GM23338 (cell line): Measurements from ENCODE around the gene ACOT8. TPM values are rescaled to one million over a fixed set of nuclear protein-coding genes. Genes with fewer than 3 reads are reported as not detected.

Experiments used
- ATAC-seq: fragments of 200-7000 bp; cut with Tn5 transposase; 3 replicates; pipeline ENCODE4 v1.9.1; 2020
- DNase-seq: peaks from one replicate; pipeline ENCODE4 v3.0.0-alpha.2; 2015; ENCODE audit warnings: low spot score
- H2AFZ ChIP-seq: fragments of 200-600 bp; sonication (generic); 2 replicates; pipeline ENCODE4 v1.8.0; 2016; ENCODE audit warnings: antibody characterized with exemption, mild to moderate bottlenecking, moderate library complexity
- H3F3A ChIP-seq: fragments of 200-600 bp; sonication (generic); replicated peaks from 2 replicates; pipeline ENCODE4 v1.8.0; 2017; ENCODE audit warnings: antibody characterized with exemption, mixed run types, low read depth
- H3K27ac ChIP-seq: fragments of 200-600 bp; sonication (generic); 2 replicates; pipeline ENCODE4 v1.6.1; 2016; ENCODE audit warnings: low read depth
- H3K27me3 ChIP-seq: fragments of 200-600 bp; sonication (generic); 2 replicates; pipeline ENCODE4 v1.8.0; 2016; ENCODE audit warnings: mild to moderate bottlenecking, mixed run types, moderate library complexity; ENCODE audit not compliant: insufficient read depth
- H3K36me3 ChIP-seq: fragments of 200-600 bp; sonication (generic); 2 replicates; pipeline ENCODE4 v1.8.0; 2016; ENCODE audit warnings: mild to moderate bottlenecking; ENCODE audit not compliant: insufficient read depth
- H3K4me1 ChIP-seq: fragments of 200-600 bp; sonication (generic); 2 replicates; pipeline ENCODE4 v1.8.0; 2016; ENCODE audit warnings: mild to moderate bottlenecking, moderate library complexity; ENCODE audit not compliant: insufficient read depth
- H3K4me2 ChIP-seq: fragments of 200-600 bp; sonication (generic); 2 replicates; pipeline ENCODE4 v1.7.1; 2017; ENCODE audit warnings: mixed run types
- H3K4me3 ChIP-seq: fragments of 200-600 bp; sonication (generic); 2 replicates; pipeline ENCODE4 v1.6.1; 2016; ENCODE audit warnings: mixed run types
- H3K79me2 ChIP-seq: fragments of 200-600 bp; sonication (generic); replicated peaks from 2 replicates; pipeline ENCODE4 v1.8.0; 2017; ENCODE audit warnings: mild to moderate bottlenecking; ENCODE audit not compliant: insufficient read depth
- H3K9me2 ChIP-seq: fragments of 200-600 bp; sonication (generic); 2 replicates; pipeline ENCODE4 v1.8.0; 2017; ENCODE audit not compliant: insufficient read depth
- H4K20me1 ChIP-seq: fragments of 200-600 bp; sonication (generic); replicated peaks from 2 replicates; pipeline ENCODE4 v1.8.0; 2017; ENCODE audit warnings: mild to moderate bottlenecking; ENCODE audit not compliant: insufficient read depth
- H3K27ac Mint-ChIP-seq: 2 replicates; pipeline ENCODE4 v1.8.0; 2020; ENCODE audit warnings: inconsistent platforms, mild to moderate bottlenecking, moderate library complexity, mixed read lengths
- H3K27me3 Mint-ChIP-seq: 3 replicates; pipeline ENCODE4 v1.8.0; 2022; ENCODE audit warnings: low read depth, mild to moderate bottlenecking, moderate library complexity, mixed read lengths, inconsistent platforms; ENCODE audit not compliant: insufficient read depth, poor library complexity
- H3K36me3 Mint-ChIP-seq: 3 replicates; pipeline ENCODE4 v1.8.0; 2021; ENCODE audit warnings: low read depth, mild to moderate bottlenecking, inconsistent platforms, moderate library complexity, mixed read lengths
- H3K4me1 Mint-ChIP-seq: 3 replicates; pipeline ENCODE4 v1.8.0; 2020; ENCODE audit warnings: mild to moderate bottlenecking, inconsistent platforms, mixed read lengths
- H3K4me3 Mint-ChIP-seq: 3 replicates; pipeline ENCODE4 v1.8.0; 2021; ENCODE audit warnings: moderate library complexity, mild to moderate bottlenecking, inconsistent platforms, mixed read lengths
- H3K9me3 Mint-ChIP-seq: 3 replicates; pipeline ENCODE4 v1.8.0; 2020; ENCODE audit warnings: moderate library complexity, mild to moderate bottlenecking, inconsistent platforms, mixed read lengths
- CREB1 ChIP-seq: fragments of 250-450 bp; sonication (Bioruptor Pico); IDR thresholded peaks from 2 replicates; pipeline ENCODE4 v1.5.0; 2020; ENCODE audit warnings: low read depth, mild to moderate bottlenecking, moderate library complexity
- CTCF ChIP-seq, 2 experiments: fragments of 200-600 bp in 1 of 2; sonication (generic) in 1 of 2; conservative IDR thresholded peaks; 2 replicates each; pipeline versions ENCODE4 v1.5.1 to v1.6.1; 2016 to 2017; ENCODE audit warnings: antibody characterized with exemption in 2 of 2, low read depth in 2 of 2, mild to moderate bottlenecking in 2 of 2, moderate library complexity in 1 of 2
- ETS1 ChIP-seq: IDR thresholded peaks from 2 replicates; pipeline ENCODE4 v1.6.1; 2016; ENCODE audit warnings: antibody characterized with exemption
- EZH2 ChIP-seq: fragments of 200-600 bp; sonication (generic); IDR thresholded peaks from one replicate; pipeline ENCODE4 v1.8.0; 2017; ENCODE audit warnings: antibody characterized with exemption, mild to moderate bottlenecking, low read depth; ENCODE audit not compliant: unreplicated experiment
- EZH2phosphoT487 ChIP-seq: fragments of 200-600 bp; sonication (generic); IDR thresholded peaks from one replicate; pipeline ENCODE4 v1.8.1; 2018; ENCODE audit warnings: antibody characterized with exemption; ENCODE audit not compliant: unreplicated experiment
- JUNB ChIP-seq: IDR thresholded peaks from one replicate; pipeline ENCODE4 v1.6.1; 2016; ENCODE audit warnings: antibody characterized with exemption; ENCODE audit not compliant: unreplicated experiment
- NANOG ChIP-seq: IDR thresholded peaks from 2 replicates; pipeline ENCODE4 v1.6.1; 2016; ENCODE audit warnings: antibody characterized with exemption, borderline replicate concordance
- POLR2AphosphoS5 ChIP-seq: IDR thresholded peaks from 2 replicates; pipeline ENCODE4 v1.6.1; 2016; ENCODE audit warnings: antibody characterized with exemption, low read depth
- REST ChIP-seq: IDR thresholded peaks from one replicate; pipeline ENCODE4 v1.6.1; 2018; ENCODE audit warnings: antibody characterized with exemption; ENCODE audit not compliant: unreplicated experiment
- STAT1 ChIP-seq: IDR thresholded peaks from one replicate; pipeline ENCODE4 v1.6.1; 2016; ENCODE audit warnings: antibody characterized with exemption; ENCODE audit not compliant: unreplicated experiment
- ZNF114 ChIP-seq: fragments of 250-450 bp; sonication (Bioruptor Pico); IDR thresholded peaks from 2 replicates; pipeline ENCODE4 v1.5.0; 2020; ENCODE audit warnings: mild to moderate bottlenecking, moderate library complexity
- ZNF331 ChIP-seq: fragments of 250-450 bp; sonication (Bioruptor Pico); IDR thresholded peaks from 2 replicates; pipeline ENCODE4 v1.5.0; 2020; ENCODE audit warnings: low read depth, mild to moderate bottlenecking, moderate library complexity
- ZNF462 ChIP-seq: fragments of 250-450 bp; sonication (Bioruptor Pico); IDR thresholded peaks from 2 replicates; pipeline ENCODE4 v1.5.0; 2020; ENCODE audit warnings: mild to moderate bottlenecking, moderate library complexity
- polyA plus RNA-seq: library from polyadenylated mRNA; unstranded; fragments of >200 nt; fragmentation: Nextera tagmentation; extraction: Ambion mirVana; gene quantifications from 2 replicates; pipeline ENCODE4 v1.2.1, GENCODE V29; 2016
- total RNA-seq: library from RNA; depleted of rRNA; stranded (reverse); fragments of >200 nt; shearing (Covaris generic); gene quantifications from 2 replicates; pipeline ENCODE4 v1.2.3, GENCODE V29; 2014

The ACOT8 gene
- total and polyA plus RNA-seq, 2 experiments from 2014 or later: 42.0 to 75.2 TPM

GRCh38 chr20:45822857-45823256 lies 34.3 kb downstream of the ACOT8 start:
- Mint-ChIP-seq H3K4me1 (peaks cover 30% of the 10 kb centered on the region), H3K36me3 (peaks cover 7% of the 10 kb centered on the region; the same call in 2 of the 3 replicates), H3K4me3 (no peak overlapping the region), H3K9me3 (no peaks in the 10 kb centered on the region; the same call in 1 of the 3 replicates), H3K27ac (no peak overlapping the region), H3K27me3 (peaks cover 31% of the 10 kb centered on the region)
- no peaks in the 10 kb centered on the region for H3K79me2 ChIP-seq
- peaks cover 9% of the 10 kb centered on the region for H3K27me3 ChIP-seq
- no peaks in the 10 kb centered on the region for H3K9me2 ChIP-seq
- peaks cover 15% of the 10 kb centered on the region for H3K4me1 ChIP-seq
- peak overlapping the region; percentile 47; the same call in 1 of the 2 replicates for H2AFZ ChIP-seq
- no peak overlapping the region for H3K27ac ChIP-seq
- H3F3A ChIP-seq: peaks cover 18% of the 10 kb centered on the region; the same call in 1 of the 2 replicates
- H3K36me3 ChIP-seq: no peaks in the 10 kb centered on the region
- no peaks in the 10 kb centered on the region for H4K20me1 ChIP-seq
- peak overlapping the region; percentile 78 for H3K4me2 ChIP-seq
- no peak for TF ChIP-seq ZNF114 (CRISPR knock-in tag)
- no peak for TF ChIP-seq REST
- no peak for TF ChIP-seq ZNF331
- TF ChIP-seq JUNB: no peak
- TF ChIP-seq CREB1 (CRISPR knock-in tag): no peak
- no peak for TF ChIP-seq EZH2
- TF ChIP-seq NANOG: no peak
- TF ChIP-seq EZH2phosphoT487: no peak
- TF ChIP-seq ETS1: no peak
- TF ChIP-seq POLR2AphosphoS5: no peak
- no peak for TF ChIP-seq STAT1
- TF ChIP-seq ZNF462 (CRISPR knock-in tag): no peak
- TF ChIP-seq CTCF (conservative IDR thresholded peaks at IDR 0.05; ENCODE audit: low read depth in 2 of 2): no peak
- peak; percentile 30 for ATAC-seq
- peak; percentile 64 for DNase-seq
- H3K4me3 ChIP-seq: peak overlapping the region; percentile 20; the same call in 1 of the 2 replicates
